Right ventricle myocardium superior (tissue), 1 donor: ENCODE measurements around the gene ATP1A4. TPM values are rescaled to one million over a fixed set of nuclear protein-coding genes. Genes with fewer than 3 reads are reported as not detected.
A peak's percentile ranks its signal among the peaks of the same experiment; 100 is the strongest.

Source experiments
- ATAC-seq: fragments of 200-7000 bp; cut with Tn5 transposase; one replicate; pipeline ENCODE4 v1.9.1; 2020; ENCODE audit warnings: mild to moderate bottlenecking; ENCODE audit not compliant: poor library complexity
- DNase-seq: peaks from one replicate; pipeline ENCODE4 v3.0.0-alpha.2; 2020
- intact Hi-C: fragments of 100-400 bp; cut with DNase I; formaldehyde crosslinking; loops from one replicate; pipeline ENCODE4 v1.11.2; 2022
- total RNA-seq: library from RNA; stranded (reverse); fragmentation: NEBNext Ultra II Directional; extraction: Animal tissue kit (Norgen Biotek cat#: 25700); gene quantifications from one replicate; pipeline ENCODE4 v1.2.1, GENCODE V29; 2021
- donor health status: DM: no; HTN: yes; CAD: no; lungs with severe emphysema.

ATP1A4 gene
- total RNA-seq, 1 donor from 2014 or later: 0.40 TPM

- intact Hi-C loops: no loop called here
- ATAC-seq (no peak), DNase-seq (no peak)
Measured at GRCh38 chr1:160136121-160136925, 15.1 kb upstream of the ATP1A4 start.

GRCh38 chr1:160136926-160137200 is 14.5 kb upstream of the ATP1A4 start:
- no peak for ATAC-seq

GRCh38 chr1:160137216-160137862 is 14.1 kb upstream of the ATP1A4 start:
- no peak for DNase-seq
- intact Hi-C loops: no loop called here
- ATAC-seq: no peak

More at GRCh38 chr1:160136926-160137200, 14.5 kb upstream of the ATP1A4 start:
- DNase-seq: no peak
- intact Hi-C loops: no loop called here

- intact Hi-C loops: no loop called here
- DNase-seq (no peak), ATAC-seq (no peak)
Measured at GRCh38 chr1:160139840-160140239, 11.6 kb upstream of the ATP1A4 start.

- intact Hi-C loops: no loop called here
- ATAC-seq (peak; percentile 9), DNase-seq (no peak)
Measured at GRCh38 chr1:160143695-160144094, 7.7 kb upstream of the ATP1A4 start.

- DNase-seq (no peak), ATAC-seq (no peak)
- intact Hi-C loops: no loop called here
Measured at GRCh38 chr1:160144921-160145320, 6.5 kb upstream of the ATP1A4 start.

- ATAC-seq: no peak
- no peak for DNase-seq
- intact Hi-C loops: no loop called here
Measured at GRCh38 chr1:160146107-160146506, 5.3 kb upstream of the ATP1A4 start.

- ATAC-seq (peak; percentile 46), DNase-seq (no peak)
- intact Hi-C loops: no loop called here
Measured at GRCh38 chr1:160148121-160148520, 3.3 kb upstream of the ATP1A4 start.

GRCh38 chr1:160149233-160149632 is 2.2 kb upstream of the ATP1A4 start:
- intact Hi-C loops: no loop called here
- no peak for DNase-seq
- ATAC-seq: no peak

GRCh38 chr1:160149716-160150115 is 1.7 kb upstream of the ATP1A4 start:
- intact Hi-C loops: no loop called here
- no peak for ATAC-seq
- DNase-seq: no peak

GRCh38 chr1:160154790-160155189 is 3.4 kb downstream of the ATP1A4 start:
- ATAC-seq: no peak
- intact Hi-C loops: no loop called here
- no peak for DNase-seq

GRCh38 chr1:160156361-160156760 is 5.0 kb downstream of the ATP1A4 start:
- intact Hi-C loops: no loop called here
- DNase-seq (no peak), ATAC-seq (no peak)

GRCh38 chr1:160157174-160157573 is 5.8 kb downstream of the ATP1A4 start:
- intact Hi-C loops: no loop called here
- no peak for ATAC-seq
- no peak for DNase-seq

- ATAC-seq: no peak
- DNase-seq: no peak
- intact Hi-C loops: no loop called here
Measured at GRCh38 chr1:160158031-160158430, 6.6 kb downstream of the ATP1A4 start.

- no peak for DNase-seq
- intact Hi-C loops: no loop called here
- ATAC-seq: no peak
Measured at GRCh38 chr1:160158534-160158933, 7.1 kb downstream of the ATP1A4 start.

- intact Hi-C loops: no loop called here
- DNase-seq (no peak), ATAC-seq (peak; percentile 60)
Measured at GRCh38 chr1:160159846-160160245, 8.4 kb downstream of the ATP1A4 start.

- intact Hi-C loops: no loop called here
- ATAC-seq (peak; percentile 58), DNase-seq (no peak)
Measured at GRCh38 chr1:160161965-160162705, 10.7 kb downstream of the ATP1A4 start.

GRCh38 chr1:160162931-160163330 is 11.5 kb downstream of the ATP1A4 start:
- no peak for ATAC-seq
- intact Hi-C loops: no loop called here
- no peak for DNase-seq

- DNase-seq (no peak), ATAC-seq (no peak)
- intact Hi-C loops: no loop called here
Measured at GRCh38 chr1:160163615-160164014, 12.2 kb downstream of the ATP1A4 start.

GRCh38 chr1:160164121-160164520 is 12.7 kb downstream of the ATP1A4 start:
- no peak for DNase-seq
- intact Hi-C loops: no loop called here

More at GRCh38 chr1:160164121-160164520, 12.7 kb downstream of the ATP1A4 start:
- no peak for ATAC-seq
